Activated naive CD8-positive, alpha-beta T cell treated with anti-CD3 and anti-CD28 coated beads, Interleukin-2, amount 10 ng/mL, durations not matched to agents 7 days and 5 days (primary cell): Measurements from ENCODE around the gene NELFB. TPM values are rescaled to one million over a fixed set of nuclear protein-coding genes. Genes with fewer than 3 reads are reported as not detected.

Experiments used
- ATAC-seq: fragments of 150-1000 bp; cut with Tn5 transposase; one replicate; pipeline ENCODE4 v1.10.0; 2021; ENCODE audit warnings: low read depth, moderate library complexity
- POLR2A ChIA-PET: fragments of 350-600 bp; sonication (Branson Sonifier 250); formaldehyde crosslinking; loops from one replicate; lab custom pipeline; 2021; ENCODE audit warnings: antibody characterized with exemption; lab: Charles Lee
- DNase-seq: peaks from one replicate; pipeline ENCODE4 v3.0.0; 2021
- H3K27ac Mint-ChIP-seq: one replicate; pipeline ENCODE4 v1.8.0; 2022; ENCODE audit warnings: mild to moderate bottlenecking, mixed read lengths
- H3K27me3 Mint-ChIP-seq: one replicate; pipeline ENCODE4 v1.8.0; 2022; ENCODE audit warnings: mild to moderate bottlenecking, moderate library complexity, mixed read lengths
- H3K36me3 Mint-ChIP-seq: one replicate; pipeline ENCODE4 v1.8.0; 2021; ENCODE audit warnings: mild to moderate bottlenecking, mixed read lengths
- H3K4me1 Mint-ChIP-seq: one replicate; pipeline ENCODE4 v1.8.0; 2021; ENCODE audit warnings: mixed read lengths
- H3K4me3 Mint-ChIP-seq: one replicate; pipeline ENCODE4 v1.8.0; 2022; ENCODE audit warnings: mild to moderate bottlenecking, moderate library complexity, mixed read lengths
- H3K9me3 Mint-ChIP-seq: one replicate; pipeline ENCODE4 v1.8.0; 2021; ENCODE audit warnings: mixed read lengths
- total RNA-seq, 2 experiments: library from RNA; stranded (reverse); gene quantifications; one replicate each; pipeline ENCODE4 v1.2.3, GENCODE V29; 2021

The NELFB gene
- total RNA-seq, 2 experiments from 2014 or later = 58.7 to 63.1 TPM

DNA sequence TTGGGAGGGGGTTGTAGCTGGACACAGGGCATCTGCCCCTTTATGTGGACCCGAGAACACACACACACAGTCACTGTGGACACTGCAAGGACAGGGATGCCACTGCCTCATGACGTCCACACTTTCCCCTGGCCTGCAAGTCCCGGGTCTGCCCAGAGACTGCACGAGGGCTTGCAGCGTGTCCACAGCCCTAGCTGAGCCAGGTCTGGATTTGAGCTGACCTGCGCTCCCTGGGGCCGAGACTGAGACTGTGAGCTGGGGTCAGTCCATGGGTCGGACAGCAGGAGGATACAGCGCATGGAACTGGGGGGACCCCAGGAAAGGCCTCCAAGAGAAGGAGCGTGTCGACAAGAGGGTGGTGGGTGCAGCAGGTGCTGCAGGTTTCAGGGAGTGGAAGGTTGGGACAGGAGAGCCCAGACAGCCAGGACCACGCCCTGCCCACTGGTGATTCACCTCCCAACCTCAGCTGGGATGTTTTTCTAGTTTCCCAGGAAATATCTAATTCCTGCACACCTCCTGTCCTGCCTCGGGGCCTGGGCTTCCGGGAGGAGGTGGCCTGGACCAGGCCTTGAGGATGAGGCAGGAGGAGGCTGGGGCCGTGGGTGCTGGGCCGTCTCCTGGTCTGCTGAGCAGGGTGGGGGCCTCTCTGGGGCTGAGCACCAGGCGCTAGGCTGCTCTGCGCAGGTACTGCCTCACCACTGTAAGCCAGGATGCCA lies 28.6 kb upstream of the NELFB start:
- H3K36me3 Mint-ChIP-seq = no peaks in the 10 kb centered on the region
- no peak overlapping the region for H3K27ac Mint-ChIP-seq
- peaks cover 7% of the 10 kb centered on the region for H3K4me1 Mint-ChIP-seq
- no peak overlapping the region for H3K4me3 Mint-ChIP-seq
- POLR2A ChIA-PET = interaction anchor here (0.8 to 4.9 kb wide), 8 partner anchors 14 to 157 kb away, joined by 3 to 35 read pairs (median 4); partner anchors contain the start of genes MAN1B1, SAPCD2, TPRN and TUBB4B
- no peak for ATAC-seq
- DNase-seq = peak; percentile 32
- H3K9me3 Mint-ChIP-seq = no peaks in the 10 kb centered on the region
- H3K27me3 Mint-ChIP-seq = peaks cover 2% of the 10 kb centered on the region

DNA sequence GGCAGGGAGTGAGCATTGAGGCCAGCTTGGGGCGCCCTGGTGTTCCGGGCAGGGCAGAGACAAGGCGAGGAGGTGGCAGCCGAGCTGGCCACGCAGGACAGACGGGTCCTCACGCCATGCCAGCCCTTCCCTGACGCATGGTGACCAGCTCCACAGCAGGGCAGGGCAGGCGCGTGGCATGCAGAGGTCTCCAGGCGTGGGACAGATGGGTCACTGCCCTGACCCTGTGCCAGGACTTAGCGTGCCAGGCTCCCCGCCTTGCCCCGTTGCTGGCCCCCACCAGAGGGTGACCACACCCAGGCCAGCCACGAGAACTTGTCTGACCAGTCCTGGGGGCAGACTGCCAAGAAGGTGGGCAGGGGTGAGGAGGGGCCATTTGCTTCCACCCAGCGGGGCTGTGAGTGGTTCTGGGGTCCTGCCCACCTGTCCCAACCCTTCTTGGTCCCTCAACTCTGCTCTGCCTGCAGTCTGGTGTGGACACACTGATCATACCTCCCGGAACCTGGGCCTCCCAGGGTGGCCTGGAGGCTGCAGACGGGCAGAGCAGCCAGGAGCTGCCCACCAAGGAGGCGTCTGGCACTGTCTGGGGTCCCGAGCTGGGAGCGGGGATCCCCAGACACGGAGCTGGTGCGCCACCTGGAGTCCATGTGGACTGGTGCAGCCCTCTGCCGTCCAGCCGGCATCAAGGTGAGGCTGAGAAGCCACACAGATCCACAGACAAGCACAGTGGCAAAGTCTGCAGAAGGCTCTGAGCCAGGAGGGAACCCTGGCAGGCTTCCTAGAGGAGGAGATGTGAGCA lies 27.9 kb upstream of the NELFB start, which contains the start of gene RNF224:
Gene RNF224 (plus strand): TSS at position 449 of the 799 bp plus-strand sequence. CDS start 834 bp downstream, outside the sequence.
- peak within 1 kb of the TSS; percentile 81 for H3K27ac Mint-ChIP-seq
- H3K4me1 Mint-ChIP-seq = peaks cover 7% of the 10 kb centered on the region
- DNase-seq = peak; percentile 88
- H3K9me3 Mint-ChIP-seq = no peaks in the 10 kb centered on the region
- peak within 1 kb of the TSS; percentile 33 for H3K4me3 Mint-ChIP-seq
- H3K27me3 Mint-ChIP-seq = peaks cover 2% of the 10 kb centered on the region
- peak; percentile 40 for ATAC-seq
- H3K36me3 Mint-ChIP-seq = no peaks in the 10 kb centered on the region
- POLR2A ChIA-PET = interaction anchor here (0.8 to 4.9 kb wide), 9 partner anchors 12 to 141 kb away, joined by 3 to 35 read pairs (median 3); partner anchors contain the start of genes ANAPC2, MAN1B1, SSNA1 and TUBB4B

DNA sequence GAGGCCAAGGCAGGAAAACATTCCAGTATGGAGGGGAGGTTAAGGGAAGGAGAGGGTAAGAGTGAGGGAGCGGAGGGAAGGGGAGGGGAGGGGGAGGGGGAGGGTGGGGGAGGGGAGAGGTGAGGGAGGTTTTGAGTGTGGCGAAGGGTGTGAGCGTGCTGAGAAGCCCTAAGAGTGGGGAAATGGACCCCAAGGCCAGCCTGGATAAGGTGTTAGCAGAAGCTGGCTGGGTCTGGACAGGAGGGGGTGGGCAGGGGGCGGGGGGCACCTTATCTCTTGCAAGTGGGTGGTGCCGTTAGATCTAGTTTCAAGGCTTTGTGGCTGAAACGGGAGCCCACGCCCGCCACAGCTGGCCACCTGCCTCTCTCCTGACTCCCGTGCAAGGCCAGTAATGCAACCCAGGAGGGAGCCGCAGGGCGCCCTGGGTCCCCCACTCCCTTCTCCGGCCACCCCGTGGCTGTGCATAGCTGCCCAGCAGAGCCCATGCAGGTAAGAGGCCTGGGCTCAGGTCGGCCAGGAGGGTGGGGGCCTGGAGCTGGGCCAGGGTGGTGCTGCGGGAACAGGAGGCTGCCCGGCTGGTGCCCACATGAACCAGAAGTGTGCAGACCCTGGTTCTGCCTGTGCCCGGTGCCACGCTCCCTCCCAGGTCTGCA lies 27.1 kb upstream of the NELFB start:
- H3K27ac Mint-ChIP-seq = peak overlapping the region; percentile 81
- peak overlapping the region; percentile 33 for H3K4me3 Mint-ChIP-seq
- POLR2A ChIA-PET = interaction anchor here (0.8 to 2.5 kb wide), 4 partner anchors 11 to 132 kb away, joined by 3 to 11 read pairs (median 6); partner anchors contain the start of genes ANAPC2 and SSNA1
- peaks cover 6% of the 10 kb centered on the region for H3K4me1 Mint-ChIP-seq
- ATAC-seq (no peak), DNase-seq (no peak)
- H3K27me3 Mint-ChIP-seq = peaks cover 2% of the 10 kb centered on the region
- no peaks in the 10 kb centered on the region for H3K9me3 Mint-ChIP-seq
- H3K36me3 Mint-ChIP-seq = no peaks in the 10 kb centered on the region

DNA sequence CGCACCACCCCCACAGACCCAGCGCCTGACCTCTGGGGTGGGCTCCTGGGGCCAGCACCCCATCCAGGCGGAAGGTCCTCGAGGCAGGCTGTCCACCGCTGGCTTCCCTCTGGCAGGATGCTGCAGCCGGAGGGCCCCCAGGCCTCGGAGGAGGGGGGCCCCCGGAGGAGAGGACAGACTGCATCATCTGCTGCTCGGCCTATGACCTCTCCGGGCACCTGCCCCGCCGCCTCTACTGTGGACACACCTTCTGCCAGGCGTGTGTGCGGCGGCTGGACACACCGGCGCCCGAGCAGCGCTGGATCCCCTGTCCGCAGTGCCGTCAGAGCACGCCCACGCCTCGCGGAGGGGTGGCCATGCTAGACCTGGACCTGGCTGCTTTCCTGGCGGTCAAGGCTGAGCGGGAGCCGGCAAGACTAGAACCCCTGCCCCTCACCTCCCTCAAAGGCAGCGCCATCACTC lies 26.6 kb upstream of the NELFB start:
- no peaks in the 10 kb centered on the region for H3K9me3 Mint-ChIP-seq
- peaks cover 2% of the 10 kb centered on the region for H3K27me3 Mint-ChIP-seq
- DNase-seq (no peak), ATAC-seq (no peak)
- POLR2A ChIA-PET = interaction anchor here (1.5 kb wide), 1 partner anchor 99 kb away, joined by 7 read pairs; no protein-coding TSS in a partner anchor
- H3K4me1 Mint-ChIP-seq = peaks cover 5% of the 10 kb centered on the region
- no peaks in the 10 kb centered on the region for H3K36me3 Mint-ChIP-seq
- H3K4me3 Mint-ChIP-seq = no peak overlapping the region
- H3K27ac Mint-ChIP-seq = no peak overlapping the region

DNA sequence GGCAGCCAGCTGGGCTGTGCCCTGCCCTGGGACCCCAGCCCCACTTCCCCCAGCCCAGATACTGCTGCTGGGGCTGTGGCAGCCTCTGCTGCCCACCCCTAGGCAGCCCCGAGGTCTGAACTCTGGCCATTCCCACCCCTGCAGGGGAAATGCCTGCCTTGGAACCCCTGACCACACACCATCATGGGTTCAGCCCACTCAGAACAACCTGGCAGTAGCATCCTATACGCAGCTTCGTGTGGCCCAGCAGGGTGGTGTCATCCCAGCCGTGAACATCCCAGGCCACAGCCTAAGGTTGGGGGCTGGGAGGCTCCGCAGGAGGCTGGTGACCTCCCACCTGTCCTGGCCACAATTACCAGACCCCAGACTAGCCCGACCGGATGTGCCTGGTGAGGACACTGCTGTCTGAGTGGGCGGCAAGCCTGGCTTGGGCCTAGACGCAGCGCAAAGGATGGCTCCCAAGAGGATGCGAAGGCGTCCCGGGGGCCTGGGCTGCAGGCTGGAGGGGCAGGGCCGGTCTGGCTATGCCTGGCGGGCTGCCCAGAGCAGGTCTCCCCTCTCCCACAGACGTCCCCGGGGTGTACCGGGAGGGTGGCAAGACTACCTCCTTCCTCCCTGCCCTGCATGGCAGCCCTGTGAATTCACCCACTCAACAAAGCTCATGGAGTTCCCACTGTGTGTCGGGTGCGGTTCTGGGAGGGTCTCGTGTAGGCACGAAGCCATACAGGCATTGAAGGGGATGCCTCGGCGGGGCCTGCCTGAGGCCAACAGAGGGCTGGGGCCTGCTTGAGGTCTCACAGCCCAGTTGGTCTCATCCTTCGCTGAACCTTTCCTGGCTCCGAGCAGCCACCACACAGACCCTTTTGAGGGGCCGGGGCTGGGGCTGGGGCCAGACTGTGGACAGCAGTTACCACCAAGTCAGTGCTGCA lies 25.9 kb upstream of the NELFB start:
- no peak overlapping the region for H3K4me3 Mint-ChIP-seq
- no peak overlapping the region for H3K27ac Mint-ChIP-seq
- H3K36me3 Mint-ChIP-seq = no peaks in the 10 kb centered on the region
- peaks cover 2% of the 10 kb centered on the region for H3K27me3 Mint-ChIP-seq
- no peaks in the 10 kb centered on the region for H3K9me3 Mint-ChIP-seq
- no peak for DNase-seq
- no peak for ATAC-seq
- POLR2A ChIA-PET = no interaction called here
- H3K4me1 Mint-ChIP-seq = peaks cover 4% of the 10 kb centered on the region

DNA sequence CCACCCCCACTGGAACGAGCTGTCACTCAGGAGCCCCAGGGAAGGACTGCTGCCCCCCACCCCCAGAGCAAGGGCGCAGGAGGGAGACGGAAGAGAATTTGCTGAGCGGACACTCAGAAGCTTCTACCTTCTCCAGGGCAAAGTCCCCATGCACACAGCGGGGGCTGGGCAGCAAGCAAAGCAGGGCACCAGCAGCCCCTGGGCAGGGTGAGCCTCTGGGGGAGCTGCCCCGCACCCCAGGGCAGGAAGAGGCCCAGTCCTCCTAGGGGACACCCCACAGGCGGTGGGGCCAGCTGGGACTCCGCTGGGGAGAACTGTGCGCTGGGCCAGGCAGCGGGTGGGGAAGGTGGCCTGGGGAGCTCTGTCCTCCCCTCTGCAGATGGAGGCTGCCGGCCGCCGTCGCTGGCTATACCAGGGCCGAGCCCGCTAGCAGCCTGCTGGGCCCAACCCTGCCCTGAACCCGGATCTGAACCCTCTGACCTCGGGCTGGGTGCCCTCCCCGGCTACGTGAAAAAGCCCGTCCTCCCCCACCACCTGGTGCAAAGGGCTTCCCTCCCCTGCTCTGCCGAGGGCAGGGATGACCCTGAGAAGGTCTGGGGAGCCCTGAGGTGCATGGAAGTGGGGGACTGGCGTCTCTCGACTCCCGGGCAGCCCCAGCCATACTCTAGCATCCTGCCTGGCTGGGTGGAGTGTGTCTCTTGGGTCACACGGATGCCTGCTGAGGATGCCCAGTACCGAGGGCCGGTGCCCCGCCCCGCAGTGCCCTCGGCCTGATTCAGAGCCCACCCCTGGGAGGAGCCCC lies 25.0 kb upstream of the NELFB start:
- Mint-ChIP-seq H3K36me3 (no peaks in the 10 kb centered on the region), H3K9me3 (no peaks in the 10 kb centered on the region), H3K27me3 (peaks cover 2% of the 10 kb centered on the region), H3K27ac (no peak overlapping the region), H3K4me1 (peaks cover 4% of the 10 kb centered on the region), H3K4me3 (no peak overlapping the region)
- ATAC-seq (no peak), DNase-seq (no peak)
- POLR2A ChIA-PET = interaction anchor here (1.7 kb wide), 1 partner anchor 11 kb away, joined by 8 read pairs; the partner anchor contains the start of gene TUBB4B

DNA sequence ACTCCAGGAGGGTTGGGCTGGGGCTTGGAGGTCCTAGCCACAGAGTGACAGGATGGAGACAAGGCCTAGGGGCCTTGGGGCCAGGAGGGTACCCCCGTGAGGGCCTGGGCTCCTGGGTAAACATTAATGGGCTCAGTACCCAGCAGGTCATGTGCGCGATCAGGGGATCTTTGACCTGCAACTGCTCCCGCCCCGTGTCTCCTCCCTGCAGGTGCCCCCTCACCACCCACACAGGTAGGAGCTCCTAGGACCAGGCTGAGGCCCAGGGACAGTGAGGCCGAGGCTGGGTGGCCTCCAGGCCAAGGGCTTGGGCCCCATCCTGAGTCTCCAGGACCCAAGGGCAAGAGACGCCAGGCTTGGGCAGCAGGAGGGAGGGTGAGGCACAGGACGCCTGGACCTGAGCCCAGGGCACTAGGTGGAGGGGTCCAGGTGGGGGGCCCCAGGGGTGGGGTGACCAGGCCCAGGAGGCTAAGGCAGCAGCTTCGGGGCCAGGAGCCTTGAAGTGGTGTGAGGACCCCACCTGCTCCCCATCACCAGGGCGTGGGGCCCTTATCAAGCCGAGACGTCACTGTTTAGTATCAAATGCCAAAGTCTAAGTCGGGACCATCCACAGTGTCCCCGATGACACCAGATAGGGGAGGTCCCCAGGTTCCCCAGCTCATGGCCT lies 24.3 kb upstream of the NELFB start, which contains the start of gene SLC34A3:
Gene SLC34A3 (plus strand): TSS at position 197 of the 667 bp plus-strand sequence. CDS start 802 bp downstream, outside the sequence.
- POLR2A ChIA-PET = interaction anchor here (1.7 kb wide), 1 partner anchor 10 kb away, joined by 8 read pairs; the partner anchor contains the start of gene TUBB4B
- H3K4me3 Mint-ChIP-seq = no peak within 1 kb of the TSS
- peaks cover 2% of the 10 kb centered on the region for H3K27me3 Mint-ChIP-seq
- ATAC-seq (no peak), DNase-seq (no peak)
- H3K27ac Mint-ChIP-seq = no peak within 1 kb of the TSS
- H3K9me3 Mint-ChIP-seq = no peaks in the 10 kb centered on the region
- no peaks in the 10 kb centered on the region for H3K36me3 Mint-ChIP-seq
- peaks cover 4% of the 10 kb centered on the region for H3K4me1 Mint-ChIP-seq

DNA sequence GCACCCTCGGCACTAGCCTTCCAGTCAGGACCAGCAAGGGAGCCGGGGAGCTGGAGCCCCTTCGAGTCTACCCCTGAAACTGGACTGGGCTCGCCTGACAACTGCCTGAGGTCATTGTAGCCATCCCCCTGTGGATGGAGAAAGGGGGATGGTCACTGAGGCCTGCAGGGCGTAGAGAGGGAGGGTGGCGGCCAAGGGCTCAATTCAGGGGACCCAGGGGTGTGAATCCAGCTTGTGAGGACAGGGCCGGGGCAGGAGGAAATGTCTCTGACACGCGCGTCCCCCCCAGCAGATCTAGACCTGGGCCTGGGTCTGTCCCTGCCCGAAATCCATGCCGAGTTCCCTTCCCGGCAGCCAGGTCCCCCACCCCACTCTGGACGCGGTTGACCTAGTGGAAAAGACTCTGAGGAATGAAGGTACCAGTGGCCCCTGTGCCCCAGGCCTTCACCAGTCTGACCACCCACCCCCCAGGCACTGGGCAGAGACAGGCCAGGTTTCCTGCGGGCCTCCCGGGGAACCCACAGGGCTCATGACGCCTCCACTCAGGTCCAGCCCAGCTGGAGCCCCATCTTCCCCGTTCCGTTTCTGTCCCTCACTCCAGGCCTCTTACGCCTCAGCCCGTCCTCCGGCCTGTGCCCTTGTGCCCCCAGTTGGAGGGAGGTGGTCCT lies 23.6 kb upstream of the NELFB start:
- H3K9me3 Mint-ChIP-seq = no peaks in the 10 kb centered on the region
- POLR2A ChIA-PET = interaction anchor here (1.7 kb wide), 1 partner anchor 9 kb away, joined by 8 read pairs; the partner anchor contains the start of gene TUBB4B
- H3K36me3 Mint-ChIP-seq = no peaks in the 10 kb centered on the region
- H3K4me1 Mint-ChIP-seq = peaks cover 4% of the 10 kb centered on the region
- no peak overlapping the region for H3K4me3 Mint-ChIP-seq
- peaks cover 2% of the 10 kb centered on the region for H3K27me3 Mint-ChIP-seq
- no peak for DNase-seq
- ATAC-seq = no peak
- H3K27ac Mint-ChIP-seq = no peak overlapping the region

DNA sequence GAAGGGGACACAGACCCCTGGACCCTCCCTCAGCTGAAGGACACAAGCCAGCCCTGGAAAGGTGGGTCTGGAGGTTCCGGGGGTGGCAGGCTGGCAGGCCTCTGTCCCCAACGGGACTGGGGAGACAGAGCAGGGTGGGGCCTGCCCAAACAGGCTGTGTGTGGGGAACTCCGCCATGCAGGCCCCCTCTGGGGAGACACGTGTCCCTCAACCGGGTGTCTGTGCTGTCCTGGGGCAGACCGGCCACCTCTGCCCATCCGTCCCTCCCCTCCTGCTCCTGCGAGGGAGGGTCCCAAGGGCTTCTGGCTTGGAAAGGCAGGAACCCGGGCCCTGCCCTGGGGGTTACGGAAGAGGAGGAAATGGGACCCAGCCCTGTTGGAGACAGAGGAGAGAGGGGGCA lies 23.0 kb upstream of the NELFB start:
- Mint-ChIP-seq H3K4me1 (peaks cover 4% of the 10 kb centered on the region), H3K36me3 (no peaks in the 10 kb centered on the region), H3K9me3 (no peaks in the 10 kb centered on the region), H3K27me3 (peaks cover 2% of the 10 kb centered on the region), H3K27ac (no peak overlapping the region), H3K4me3 (no peak overlapping the region)
- ATAC-seq (no peak), DNase-seq (no peak)
- POLR2A ChIA-PET = interaction anchor here (1.7 kb wide), 1 partner anchor 9 kb away, joined by 8 read pairs; the partner anchor contains the start of gene TUBB4B

DNA sequence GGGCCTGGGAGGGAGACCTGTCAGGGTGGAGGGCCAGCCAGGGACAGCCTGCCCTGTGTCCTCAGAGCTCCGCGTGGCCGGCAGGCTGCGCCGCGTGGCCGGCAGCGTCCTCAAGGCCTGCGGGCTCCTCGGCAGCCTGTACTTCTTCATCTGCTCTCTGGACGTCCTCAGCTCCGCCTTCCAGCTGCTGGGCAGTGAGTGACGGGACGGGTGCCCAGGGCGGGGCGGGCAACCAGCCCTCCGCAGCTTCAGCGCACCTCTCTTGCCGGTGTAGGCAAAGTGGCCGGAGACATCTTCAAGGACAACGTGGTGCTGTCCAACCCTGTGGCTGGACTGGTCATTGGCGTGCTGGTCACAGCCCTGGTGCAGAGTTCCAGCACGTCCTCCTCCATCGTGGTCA lies 22.6 kb upstream of the NELFB start:
- H3K27me3 Mint-ChIP-seq = peaks cover 2% of the 10 kb centered on the region
- no peak overlapping the region for H3K27ac Mint-ChIP-seq
- no peak overlapping the region for H3K4me3 Mint-ChIP-seq
- H3K4me1 Mint-ChIP-seq = peaks cover 2% of the 10 kb centered on the region
- H3K36me3 Mint-ChIP-seq = no peaks in the 10 kb centered on the region
- POLR2A ChIA-PET = interaction anchor here (1.1 kb wide), 1 partner anchor 10 kb away, joined by 3 read pairs; no protein-coding TSS in a partner anchor
- ATAC-seq (no peak), DNase-seq (no peak)
- H3K9me3 Mint-ChIP-seq = no peaks in the 10 kb centered on the region
